Peyer's patch (tissue), 4 donors: ENCODE measurements around the gene STUB1. TPM values are rescaled to one million over a fixed set of nuclear protein-coding genes. Genes with fewer than 3 reads are reported as not detected.

ENCODE experiments used
- DNase-seq, 3 donors: peaks; one replicate each; pipeline ENCODE4 v3.0.0-alpha.2; 2017 to 2019
- H3K27ac ChIP-seq, 4 donors: fragments of 200-600 bp; sonication (generic); one replicate each; pipeline ENCODE4 v1.5.1; 2016 to 2019
- H3K27me3 ChIP-seq, 2 donors: fragments of 200-600 bp; sonication (generic); one replicate each; pipeline ENCODE4 v1.5.1; 2019
- H3K36me3 ChIP-seq, 3 donors: fragments of 200-600 bp; sonication (generic); one replicate each; pipeline ENCODE4 v1.5.1; 2016 to 2019
- H3K4me1 ChIP-seq, 4 donors: fragments of 200-600 bp; sonication (generic); one replicate each; pipeline ENCODE4 v1.5.1; 2016 to 2019
- H3K4me3 ChIP-seq, 4 donors: fragments of 200-600 bp; sonication (generic); 1 replicate in 3 of 4; 2 replicates in 1 of 4; pipeline ENCODE4 v1.5.1; 2016 to 2019; ENCODE audit warnings: mild to moderate bottlenecking in 1 of 4
- H3K9me3 ChIP-seq, 4 donors: fragments of 200-600 bp; sonication (generic); one replicate each; pipeline ENCODE4 v1.5.1; 2016 to 2019; ENCODE audit warnings: mild to moderate bottlenecking in 1 of 4
- POLR2A ChIP-seq, 2 donors: fragments of 450-650 bp; IDR thresholded peaks; one replicate each; pipeline ENCODE4 v1.5.1; 2017; ENCODE audit warnings: antibody characterized with exemption in 2 of 2, mild to moderate bottlenecking in 2 of 2, moderate library complexity in 2 of 2
- total RNA-seq, 4 donors: library from RNA; depleted of rRNA; stranded (reverse); fragments of >200 nt; gene quantifications; one replicate each; pipeline ENCODE4 v1.1.0, GENCODE V29; 2016
- TF ChIP-seq, protein P1 (sequence below), 6 experiments: fragments of 450-650 bp in 4 of 6; fragments of 200-600 bp in 2 of 6; sonication (generic) in 1 of 6; IDR thresholded peaks; one replicate each; pipeline ENCODE4 v1.5.1; 2017 to 2019; ENCODE audit warnings: antibody characterized with exemption in 6 of 6, mild to moderate bottlenecking in 3 of 6, moderate library complexity in 1 of 6

STUB1 gene
- total RNA-seq, 4 donors from 2014 or later = 96.0 to 291 (median 107) TPM

- TF ChIP-seq, protein P1, sequence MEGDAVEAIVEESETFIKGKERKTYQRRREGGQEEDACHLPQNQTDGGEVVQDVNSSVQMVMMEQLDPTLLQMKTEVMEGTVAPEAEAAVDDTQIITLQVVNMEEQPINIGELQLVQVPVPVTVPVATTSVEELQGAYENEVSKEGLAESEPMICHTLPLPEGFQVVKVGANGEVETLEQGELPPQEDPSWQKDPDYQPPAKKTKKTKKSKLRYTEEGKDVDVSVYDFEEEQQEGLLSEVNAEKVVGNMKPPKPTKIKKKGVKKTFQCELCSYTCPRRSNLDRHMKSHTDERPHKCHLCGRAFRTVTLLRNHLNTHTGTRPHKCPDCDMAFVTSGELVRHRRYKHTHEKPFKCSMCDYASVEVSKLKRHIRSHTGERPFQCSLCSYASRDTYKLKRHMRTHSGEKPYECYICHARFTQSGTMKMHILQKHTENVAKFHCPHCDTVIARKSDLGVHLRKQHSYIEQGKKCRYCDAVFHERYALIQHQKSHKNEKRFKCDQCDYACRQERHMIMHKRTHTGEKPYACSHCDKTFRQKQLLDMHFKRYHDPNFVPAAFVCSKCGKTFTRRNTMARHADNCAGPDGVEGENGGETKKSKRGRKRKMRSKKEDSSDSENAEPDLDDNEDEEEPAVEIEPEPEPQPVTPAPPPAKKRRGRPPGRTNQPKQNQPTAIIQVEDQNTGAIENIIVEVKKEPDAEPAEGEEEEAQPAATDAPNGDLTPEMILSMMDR (IDR thresholded peaks at IDR 0.05) = no peak
- no peak for TF ChIP-seq POLR2A (IDR thresholded peaks at IDR 0.05)
- Histone ChIP-seq H3K27me3 (no peaks in the 10 kb centered on the region), H3K27ac (no peak overlapping the region), H3K4me1 (peaks cover 5 to 31% (median 16%) of the 10 kb centered on the region in 4 donors), H3K4me3 (no peak overlapping the region), H3K36me3 (peaks cover 0 to 50% (median 0%) of the 10 kb centered on the region in 3 donors), H3K9me3 (no peaks in the 10 kb centered on the region)
- no peak for DNase-seq
These were observed 9.5 kb upstream of the STUB1 start for GRCh38 chr16:670485-671352.

GRCh38 chr16:671353-672131 lies 8.7 kb upstream of the STUB1 start:
- no peaks in the 10 kb centered on the region for H3K27me3 ChIP-seq
- TF ChIP-seq, protein P1 (IDR thresholded peaks at IDR 0.05) = no peak
- TF ChIP-seq POLR2A (IDR thresholded peaks at IDR 0.05) = no peak
- H3K4me1 ChIP-seq = peaks cover 12 to 39% (median 23%) of the 10 kb centered on the region in 4 donors
- H3K27ac ChIP-seq = no peak overlapping the region
- peaks cover 0 to 50% (median 0%) of the 10 kb centered on the region in 3 donors for H3K36me3 ChIP-seq
- no peak overlapping the region for H3K4me3 ChIP-seq
- no peaks in the 10 kb centered on the region for H3K9me3 ChIP-seq
- DNase-seq = no peak

DNA sequence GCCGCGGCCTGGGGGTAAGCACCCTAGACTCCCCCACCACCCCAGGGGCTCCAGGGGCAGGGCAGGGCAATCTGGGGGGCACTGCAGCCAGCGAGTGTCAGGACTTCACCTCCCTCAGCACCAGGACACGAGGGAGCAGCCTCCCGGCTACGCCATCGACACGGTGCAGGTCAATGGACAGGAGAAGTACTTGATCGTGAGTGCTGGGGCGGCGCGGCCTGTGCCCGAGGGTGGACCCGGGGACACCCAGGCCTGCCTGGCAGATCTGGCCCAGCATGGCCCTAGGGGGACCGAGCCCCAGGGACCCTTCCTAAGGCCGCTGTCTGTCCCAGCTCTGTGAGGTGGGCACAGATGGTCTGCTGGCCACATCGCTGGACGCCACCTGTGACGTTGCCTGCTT lies 7.8 kb upstream of the STUB1 start:
- H3K27me3 ChIP-seq = no peaks in the 10 kb centered on the region
- TF ChIP-seq POLR2A (IDR thresholded peaks at IDR 0.05) = no peak
- TF ChIP-seq, protein P1 (IDR thresholded peaks at IDR 0.05) = no peak

DNA sequence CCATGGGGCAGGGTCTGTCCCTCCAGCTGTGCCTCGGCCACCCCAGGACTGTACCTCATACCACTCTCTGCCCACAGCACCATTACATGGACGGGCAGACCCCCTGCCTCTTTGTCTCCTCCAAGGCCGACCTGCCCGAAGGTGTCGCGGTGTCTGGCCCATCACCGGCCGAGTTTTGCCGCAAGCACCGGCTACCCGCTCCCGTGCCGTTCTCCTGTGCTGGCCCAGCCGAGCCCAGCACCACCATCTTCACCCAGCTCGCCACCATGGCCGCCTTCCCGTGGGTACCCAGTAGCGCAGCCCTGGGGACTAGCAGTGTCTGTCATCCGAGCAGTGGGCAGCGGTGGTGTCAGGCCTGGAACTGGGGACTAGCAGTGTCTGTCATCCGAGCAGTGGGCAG lies 7.4 kb upstream of the STUB1 start:
- Histone ChIP-seq H3K4me1 (peaks cover 13 to 43% (median 22%) of the 10 kb centered on the region in 4 donors), H3K4me3 (no peak overlapping the region), H3K27ac (no peak overlapping the region), H3K9me3 (no peaks in the 10 kb centered on the region), H3K36me3 (peaks cover 0 to 50% (median 0%) of the 10 kb centered on the region in 3 donors), H3K27me3 (no peaks in the 10 kb centered on the region)
- TF ChIP-seq, protein P1 (IDR thresholded peaks at IDR 0.05) = no peak
- TF ChIP-seq POLR2A (IDR thresholded peaks at IDR 0.05) = no peak
- no peak for DNase-seq

More for the DNA sequence above, 7.8 kb upstream of the STUB1 start:
- Histone ChIP-seq H3K4me1 (peaks cover 13 to 43% (median 23%) of the 10 kb centered on the region in 4 donors), H3K36me3 (peaks cover 0 to 50% (median 0%) of the 10 kb centered on the region in 3 donors), H3K4me3 (no peak overlapping the region), H3K27ac (no peak overlapping the region), H3K9me3 (no peaks in the 10 kb centered on the region)
- no peak for DNase-seq

DNA sequence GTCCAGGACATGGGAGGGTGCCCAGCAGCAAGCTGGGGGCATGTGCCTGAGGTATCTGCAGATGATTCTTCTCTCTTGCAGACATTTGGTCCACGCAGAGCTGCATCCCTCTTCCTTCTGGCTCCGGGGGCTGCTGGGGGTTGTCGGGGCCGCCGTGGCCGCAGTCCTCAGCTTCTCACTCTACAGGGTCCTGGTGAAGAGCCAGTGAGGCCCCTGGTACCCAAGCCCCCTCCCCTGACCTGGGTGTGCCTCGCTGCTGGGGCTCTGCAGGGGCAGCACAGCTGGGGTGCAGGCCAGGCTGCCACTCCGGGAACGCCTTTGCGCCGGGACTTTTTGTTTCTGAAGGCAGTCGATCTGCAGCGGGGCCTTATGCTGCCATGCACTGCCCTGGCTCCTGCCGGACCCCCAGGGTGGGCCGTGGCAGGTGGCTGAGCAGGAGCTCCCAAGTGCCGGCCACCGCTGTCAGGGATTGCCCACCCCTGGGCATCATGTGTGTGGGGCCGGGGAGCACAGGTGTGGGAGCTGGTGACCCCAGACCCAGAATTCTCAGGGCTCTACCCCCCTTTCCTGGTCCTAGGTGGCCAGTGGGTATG lies 6.7 kb upstream of the STUB1 start:
- Histone ChIP-seq H3K27me3 (no peaks in the 10 kb centered on the region), H3K9me3 (no peaks in the 10 kb centered on the region), H3K4me3 (no peak overlapping the region), H3K27ac (no peak overlapping the region), H3K36me3 (peaks cover 0 to 50% (median 0%) of the 10 kb centered on the region in 3 donors), H3K4me1 (peaks cover 13 to 43% (median 23%) of the 10 kb centered on the region in 4 donors)
- no peak for DNase-seq
- TF ChIP-seq POLR2A (IDR thresholded peaks at IDR 0.05) = no peak
- TF ChIP-seq, protein P1 (IDR thresholded peaks at IDR 0.05) = no peak
